Measurements from ENCODE around the gene CPTP.

CPTP gene

DNA sequence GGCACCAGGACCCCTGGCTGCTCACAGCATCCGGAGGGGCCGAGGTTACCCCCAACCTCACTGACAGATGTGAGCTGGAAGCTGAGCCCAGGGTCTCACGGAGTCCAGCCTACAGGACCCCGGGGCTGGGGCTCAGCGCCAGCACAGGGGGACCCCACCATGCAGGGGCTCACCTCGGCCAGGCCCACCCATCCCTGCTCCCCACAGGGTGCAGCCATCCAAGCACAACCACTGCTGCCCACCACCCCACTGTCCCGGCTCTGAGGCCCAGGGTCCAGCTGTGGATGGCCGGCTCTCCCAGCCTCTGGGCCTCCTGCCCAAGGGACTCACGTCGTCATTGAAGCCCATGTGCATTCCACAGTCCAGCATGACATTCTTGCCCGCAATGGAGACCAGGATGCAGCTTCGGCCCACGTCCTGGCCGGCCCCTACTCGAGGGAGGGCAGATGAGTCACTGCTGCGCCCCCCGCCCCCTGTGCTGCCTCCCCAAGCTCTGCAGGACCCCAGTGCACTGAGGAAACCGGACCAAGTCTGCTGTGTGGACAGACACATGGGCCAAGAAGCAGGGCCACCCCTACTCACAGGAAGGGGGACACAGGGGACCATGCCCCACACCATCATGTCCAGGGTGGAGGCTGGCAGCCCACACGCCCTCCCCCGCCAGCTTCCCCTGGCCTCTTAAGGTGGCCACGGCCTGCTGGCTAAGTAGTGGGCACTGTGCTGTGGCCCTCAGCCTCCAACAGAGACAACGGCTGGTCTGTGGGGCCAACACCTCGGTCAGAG is 3.7 kb upstream of the CPTP start:
- no peak for DNase-seq

DNA sequence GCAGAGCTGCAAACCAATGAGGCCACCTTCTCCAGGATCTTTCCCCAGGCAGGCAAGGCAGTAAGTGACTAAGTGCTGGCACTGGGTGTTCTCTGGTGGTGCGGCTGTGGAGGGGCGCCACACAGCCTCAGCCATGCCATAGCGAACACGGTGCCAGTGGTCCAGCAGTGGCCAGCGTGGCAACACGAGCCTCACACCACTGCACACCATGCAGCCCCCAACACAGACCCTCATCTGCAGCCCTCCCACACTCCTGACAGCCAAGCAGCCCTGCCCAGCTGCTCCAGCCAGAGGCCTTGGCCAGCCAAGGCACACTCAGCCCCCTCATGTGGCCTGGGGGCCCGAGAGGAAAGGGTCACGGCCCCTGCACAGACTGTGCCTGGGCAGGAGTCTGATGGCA is 3.1 kb upstream of the CPTP start:
- DNase-seq, result no peak

DNA sequence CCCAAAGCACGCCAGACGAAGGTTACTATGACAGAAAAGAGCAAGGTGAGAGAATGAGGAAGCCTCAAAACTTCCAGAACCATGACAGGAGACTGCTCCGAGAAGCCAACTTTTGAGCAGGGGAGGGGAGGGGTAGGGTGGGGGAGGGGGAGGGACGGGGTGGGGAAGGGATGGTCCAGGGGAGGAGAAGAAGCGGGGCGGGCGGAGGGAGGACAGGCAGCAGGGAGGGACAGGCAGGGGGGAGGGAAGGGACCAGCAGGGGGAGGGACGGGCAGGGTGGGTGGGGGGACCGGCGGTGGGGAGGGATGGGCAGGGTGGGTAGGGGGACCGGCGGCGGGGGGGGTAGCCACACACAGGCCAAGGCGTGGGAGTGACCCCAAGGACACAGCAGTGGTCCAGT is 2.2 kb upstream of the CPTP start:
- no peak for DNase-seq

DNA sequence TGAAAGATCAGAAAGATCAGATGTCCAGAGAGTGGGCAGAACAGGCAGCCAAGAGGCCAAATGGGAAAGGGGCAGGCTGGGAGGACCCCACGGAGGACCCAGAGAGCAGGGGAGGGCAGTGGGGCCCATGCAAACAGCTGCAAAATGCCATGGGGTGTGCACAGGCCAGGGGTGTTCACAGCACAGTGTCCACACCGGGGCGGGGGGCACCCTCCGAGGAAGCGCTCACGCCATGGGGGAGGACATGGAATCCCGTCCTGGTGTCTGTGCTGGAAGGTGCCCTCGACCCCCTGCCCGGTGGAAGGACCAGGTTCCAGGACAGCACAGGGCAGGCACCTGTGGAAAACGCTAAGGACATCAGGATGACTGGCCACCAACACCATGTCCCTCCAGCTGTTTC is 1.6 kb upstream of the CPTP start:
- DNase-seq, result no peak

DNA sequence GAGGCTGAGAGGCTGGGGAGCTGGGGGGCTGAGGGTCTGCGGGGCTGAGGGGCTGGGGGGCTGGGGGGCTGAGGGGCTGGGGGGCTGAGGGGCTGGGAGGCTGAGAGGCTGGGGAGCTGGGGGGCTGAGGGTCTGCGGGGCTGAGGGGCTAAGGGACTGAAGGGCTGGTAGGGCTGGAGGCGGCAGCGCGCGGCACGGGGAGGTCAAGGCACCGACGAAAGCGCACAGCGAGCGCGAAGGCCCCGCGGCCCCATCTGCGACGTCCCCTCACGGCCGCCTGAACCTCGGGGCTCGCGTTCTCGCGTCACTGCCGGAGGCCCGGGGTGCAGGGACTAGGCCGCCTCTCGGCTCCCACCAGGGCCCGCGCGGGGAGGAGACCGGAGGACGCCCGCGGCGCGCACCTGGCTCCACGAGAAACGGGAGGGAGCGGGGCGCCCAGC is 498 bp upstream of the CPTP start:
- no peak for DNase-seq

DNA sequence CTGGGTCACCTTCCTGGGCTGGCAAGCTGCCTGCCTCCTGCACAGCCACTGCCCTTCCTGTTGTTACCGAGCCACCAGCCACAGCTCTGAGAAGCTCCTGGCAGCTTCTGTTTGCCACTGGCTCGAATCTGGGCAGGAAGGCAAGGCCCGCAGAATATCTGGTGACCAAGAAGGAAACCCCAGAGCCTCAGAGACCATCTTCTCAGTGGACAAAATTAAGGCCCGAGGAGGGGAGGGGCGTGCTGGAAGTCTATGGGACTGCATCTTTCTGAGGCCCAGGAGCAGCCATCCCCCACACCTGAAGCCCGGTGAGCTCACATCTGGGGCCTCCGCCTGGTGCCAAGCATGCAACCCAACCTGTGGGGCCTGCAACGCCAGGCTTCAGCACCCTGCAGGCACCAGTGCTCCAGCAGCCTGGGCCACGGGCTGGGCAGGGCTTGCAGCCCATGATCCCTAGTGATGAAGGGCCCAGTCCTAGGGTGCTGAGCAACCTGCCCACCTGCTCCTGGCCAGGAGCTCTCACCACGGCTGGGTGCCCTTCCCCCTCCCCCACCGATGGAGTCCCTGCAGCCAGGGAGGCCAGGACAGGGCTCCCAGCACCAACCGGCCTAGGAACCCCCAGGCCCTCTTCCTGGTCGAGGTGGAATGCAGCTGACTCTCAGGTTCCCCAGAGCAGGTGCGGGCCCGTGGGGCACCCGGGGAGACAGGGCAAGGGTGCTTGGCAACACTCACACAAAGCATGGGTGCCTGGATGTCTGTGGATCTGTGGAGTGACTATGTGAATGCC is 879 bp downstream of the CPTP start:
- DNase-seq, result no peak

DNA sequence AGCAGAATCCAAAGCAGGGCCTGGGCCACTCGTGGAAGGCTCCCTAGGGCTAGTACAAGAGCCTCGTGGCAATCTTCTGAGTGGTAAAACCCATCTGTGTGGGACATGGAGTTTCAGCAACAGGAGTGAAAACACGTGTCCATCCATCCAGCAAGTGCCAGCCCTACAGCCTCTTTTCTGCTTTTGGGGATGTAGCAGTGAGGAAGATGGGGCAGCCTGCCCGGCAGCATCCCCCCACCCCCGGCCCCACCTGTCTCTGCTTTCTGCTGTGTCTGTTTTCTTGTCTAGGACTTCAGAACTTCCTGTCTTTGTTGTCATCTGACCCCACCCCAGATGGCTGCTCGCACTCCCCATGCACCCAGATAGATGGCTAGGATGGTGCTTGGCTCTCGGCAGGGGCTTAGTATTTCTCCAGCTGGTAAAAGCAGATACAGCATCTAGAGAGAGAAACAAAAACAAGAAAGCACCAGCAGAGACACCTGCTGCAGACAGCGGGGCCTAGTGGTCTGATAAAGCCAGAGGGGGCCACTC is 1.5 kb downstream of the CPTP start:
- DNase-seq, result no peak

DNA sequence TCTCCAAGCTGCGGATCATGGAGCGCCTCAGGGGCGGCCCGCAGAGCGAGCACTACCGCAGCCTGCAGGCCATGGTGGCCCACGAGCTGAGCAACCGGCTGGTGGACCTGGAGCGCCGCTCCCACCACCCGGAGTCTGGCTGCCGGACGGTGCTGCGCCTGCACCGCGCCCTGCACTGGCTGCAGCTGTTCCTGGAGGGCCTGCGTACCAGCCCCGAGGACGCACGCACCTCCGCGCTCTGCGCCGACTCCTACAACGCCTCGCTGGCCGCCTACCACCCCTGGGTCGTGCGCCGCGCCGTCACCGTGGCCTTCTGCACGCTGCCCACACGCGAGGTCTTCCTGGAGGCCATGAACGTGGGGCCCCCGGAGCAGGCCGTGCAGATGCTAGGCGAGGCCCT is 2.7 kb downstream of the CPTP start:
- DNase-seq, result no peak

DNA sequence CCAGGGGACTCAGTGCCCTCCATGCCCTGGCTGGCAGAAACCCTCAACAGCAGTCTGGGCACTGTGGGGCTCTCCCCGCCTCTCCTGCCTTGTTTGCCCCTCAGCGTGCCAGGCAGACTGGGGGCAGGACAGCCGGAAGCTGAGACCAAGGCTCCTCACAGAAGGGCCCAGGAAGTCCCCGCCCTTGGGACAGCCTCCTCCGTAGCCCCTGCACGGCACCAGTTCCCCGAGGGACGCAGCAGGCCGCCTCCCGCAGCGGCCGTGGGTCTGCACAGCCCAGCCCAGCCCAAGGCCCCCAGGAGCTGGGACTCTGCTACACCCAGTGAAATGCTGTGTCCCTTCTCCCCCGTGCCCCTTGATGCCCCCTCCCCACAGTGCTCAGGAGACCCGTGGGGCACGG is 3.7 kb downstream of the CPTP start:
- no peak for DNase-seq

DNA sequence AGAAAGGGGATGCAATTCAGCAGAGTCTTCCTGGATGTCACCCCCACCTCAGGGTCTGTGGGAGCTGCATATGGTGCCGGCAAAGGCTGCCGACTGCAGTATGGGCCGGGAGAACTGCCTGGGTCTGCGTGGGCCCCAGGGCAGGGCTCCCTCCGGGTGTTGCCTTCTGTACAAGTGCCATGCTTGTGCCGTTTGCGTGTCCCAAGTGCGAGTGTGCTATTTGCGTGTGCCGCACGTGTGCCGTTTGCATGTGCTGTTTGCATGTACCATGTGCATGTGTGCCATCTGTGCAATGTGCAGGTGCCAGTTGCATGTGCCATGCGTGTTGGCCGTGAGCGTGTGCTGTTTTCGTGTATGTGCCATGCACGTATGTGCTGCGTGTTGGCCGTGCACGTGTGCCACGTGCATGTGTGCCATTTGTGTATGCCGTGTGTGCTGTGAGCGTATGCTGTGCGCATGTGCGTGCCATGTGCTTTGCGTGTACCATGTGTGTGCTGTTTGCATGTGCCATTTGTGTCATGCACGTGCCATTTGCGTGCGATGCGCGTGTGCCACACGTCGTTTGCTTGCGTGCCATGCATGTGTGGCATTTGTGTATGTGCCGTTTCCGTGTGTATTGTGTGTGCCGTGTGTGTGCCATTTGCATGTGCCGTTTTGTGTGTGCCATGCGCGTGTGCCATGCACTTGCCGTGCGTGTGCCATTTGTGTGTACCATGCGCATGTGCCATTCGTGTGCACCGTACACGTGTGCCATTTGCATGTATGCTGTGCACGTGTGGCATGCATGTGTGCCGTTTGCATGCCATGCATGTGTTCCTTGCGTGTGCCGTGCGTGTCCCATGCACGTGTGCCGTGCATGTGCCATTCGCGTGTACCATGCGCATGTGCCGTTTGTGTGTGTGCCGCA is 5.0 kb downstream of the CPTP start:
- DNase-seq, result no peak

DNA sequence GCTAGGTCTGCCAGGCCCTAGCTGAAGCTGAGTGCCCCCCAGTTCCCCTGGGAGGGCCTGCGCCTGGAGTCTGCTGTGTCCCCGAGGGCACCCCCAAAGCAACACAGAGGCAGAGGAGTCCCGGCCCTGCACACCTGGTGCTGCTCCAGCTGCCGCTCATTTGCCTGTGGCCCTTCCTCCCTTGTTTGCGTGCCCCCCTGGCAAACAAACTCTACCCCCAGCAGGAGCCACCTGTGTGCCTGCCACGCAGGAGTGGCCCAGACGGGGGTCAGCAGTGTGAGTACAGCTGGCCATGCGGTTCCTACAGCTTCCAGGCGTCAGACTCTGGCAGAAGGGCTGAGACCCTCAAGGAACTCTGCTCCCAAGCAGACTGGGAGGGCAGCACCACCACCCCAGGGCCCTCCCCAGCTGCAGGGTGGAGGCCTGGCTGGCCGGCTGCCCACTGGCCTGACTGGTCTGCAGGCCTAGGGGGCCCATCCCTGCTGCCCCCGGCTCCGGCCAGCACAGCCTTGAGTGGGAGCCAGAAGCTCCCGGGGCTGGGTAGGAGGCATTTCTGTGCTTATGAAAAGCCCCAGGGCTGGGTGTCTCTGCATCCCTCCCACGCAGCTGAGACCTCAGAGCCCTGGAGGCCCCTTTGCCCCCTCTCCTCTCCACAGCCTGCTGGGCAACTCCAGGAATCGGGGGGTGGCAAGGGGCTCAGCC is 5.9 kb downstream of the CPTP start:
- no peak for DNase-seq

DNA sequence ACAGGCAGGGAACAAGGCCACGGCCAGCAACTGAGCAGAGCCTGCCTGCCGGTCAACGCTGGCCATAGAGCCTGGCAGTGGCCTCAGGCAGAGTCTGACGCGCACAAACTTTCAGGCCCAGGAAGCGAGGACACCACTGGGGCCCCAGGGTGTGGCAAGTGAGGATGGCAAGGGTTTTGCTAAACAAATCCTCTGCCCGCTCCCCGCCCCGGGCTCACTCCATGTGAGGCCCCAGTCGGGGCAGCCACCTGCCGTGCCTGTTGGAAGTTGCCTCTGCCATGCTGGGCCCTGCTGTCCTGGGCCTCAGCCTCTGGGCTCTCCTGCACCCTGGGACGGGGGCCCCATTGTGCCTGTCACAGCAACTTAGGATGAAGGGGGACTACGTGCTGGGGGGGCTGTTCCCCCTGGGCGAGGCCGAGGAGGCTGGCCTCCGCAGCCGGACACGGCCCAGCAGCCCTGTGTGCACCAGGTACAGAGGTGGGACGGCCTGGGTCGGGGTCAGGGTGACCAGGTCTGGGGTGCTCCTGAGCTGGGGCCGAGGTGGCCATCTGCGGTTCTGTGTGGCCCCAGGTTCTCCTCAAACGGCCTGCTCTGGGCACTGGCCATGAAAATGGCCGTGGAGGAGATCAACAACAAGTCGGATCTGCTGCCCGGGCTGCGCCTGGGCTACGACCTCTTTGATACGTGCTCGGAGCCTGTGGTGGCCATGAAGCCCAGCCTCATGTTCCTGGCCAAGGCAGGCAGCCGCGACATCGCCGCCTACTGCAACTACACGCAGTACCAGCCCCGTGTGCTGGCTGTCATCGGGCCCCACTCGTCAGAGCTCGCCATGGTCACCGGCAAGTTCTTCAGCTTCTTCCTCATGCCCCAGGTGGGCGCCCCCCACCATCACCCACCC is 6.7 kb downstream of the CPTP start, which contains the start of gene TAS1R3:
Gene TAS1R3, plus strand, starts transcription at position 213 of the 898 bp plus-strand sequence. Its CDS starts 66 bp downstream, at position 279.
- DNase-seq, result peak; percentile 90

DNA sequence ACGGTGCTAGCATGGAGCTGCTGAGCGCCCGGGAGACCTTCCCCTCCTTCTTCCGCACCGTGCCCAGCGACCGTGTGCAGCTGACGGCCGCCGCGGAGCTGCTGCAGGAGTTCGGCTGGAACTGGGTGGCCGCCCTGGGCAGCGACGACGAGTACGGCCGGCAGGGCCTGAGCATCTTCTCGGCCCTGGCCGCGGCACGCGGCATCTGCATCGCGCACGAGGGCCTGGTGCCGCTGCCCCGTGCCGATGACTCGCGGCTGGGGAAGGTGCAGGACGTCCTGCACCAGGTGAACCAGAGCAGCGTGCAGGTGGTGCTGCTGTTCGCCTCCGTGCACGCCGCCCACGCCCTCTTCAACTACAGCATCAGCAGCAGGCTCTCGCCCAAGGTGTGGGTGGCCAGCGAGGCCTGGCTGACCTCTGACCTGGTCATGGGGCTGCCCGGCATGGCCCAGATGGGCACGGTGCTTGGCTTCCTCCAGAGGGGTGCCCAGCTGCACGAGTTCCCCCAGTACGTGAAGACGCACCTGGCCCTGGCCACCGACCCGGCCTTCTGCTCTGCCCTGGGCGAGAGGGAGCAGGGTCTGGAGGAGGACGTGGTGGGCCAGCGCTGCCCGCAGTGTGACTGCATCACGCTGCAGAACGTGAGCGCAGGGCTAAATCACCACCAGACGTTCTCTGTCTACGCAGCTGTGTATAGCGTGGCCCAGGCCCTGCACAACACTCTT is 7.6 kb downstream of the CPTP start:
- peak; percentile 90 for DNase-seq

DNA sequence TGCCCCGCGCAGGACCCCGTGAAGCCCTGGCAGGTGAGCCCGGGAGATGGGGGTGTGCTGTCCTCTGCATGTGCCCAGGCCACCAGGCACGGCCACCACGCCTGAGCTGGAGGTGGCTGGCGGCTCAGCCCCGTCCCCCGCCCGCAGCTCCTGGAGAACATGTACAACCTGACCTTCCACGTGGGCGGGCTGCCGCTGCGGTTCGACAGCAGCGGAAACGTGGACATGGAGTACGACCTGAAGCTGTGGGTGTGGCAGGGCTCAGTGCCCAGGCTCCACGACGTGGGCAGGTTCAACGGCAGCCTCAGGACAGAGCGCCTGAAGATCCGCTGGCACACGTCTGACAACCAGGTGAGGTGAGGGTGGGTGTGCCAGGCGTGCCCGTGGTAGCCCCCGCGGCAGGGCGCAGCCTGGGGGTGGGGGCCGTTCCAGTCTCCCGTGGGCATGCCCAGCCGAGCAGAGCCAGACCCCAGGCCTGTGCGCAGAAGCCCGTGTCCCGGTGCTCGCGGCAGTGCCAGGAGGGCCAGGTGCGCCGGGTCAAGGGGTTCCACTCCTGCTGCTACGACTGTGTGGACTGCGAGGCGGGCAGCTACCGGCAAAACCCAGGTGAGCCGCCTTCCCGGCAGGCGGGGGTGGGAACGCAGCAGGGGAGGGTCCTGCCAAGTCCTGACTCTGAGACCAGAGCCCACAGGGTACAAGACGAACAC is 8.3 kb downstream of the CPTP start:
- no peak for DNase-seq

DNA sequence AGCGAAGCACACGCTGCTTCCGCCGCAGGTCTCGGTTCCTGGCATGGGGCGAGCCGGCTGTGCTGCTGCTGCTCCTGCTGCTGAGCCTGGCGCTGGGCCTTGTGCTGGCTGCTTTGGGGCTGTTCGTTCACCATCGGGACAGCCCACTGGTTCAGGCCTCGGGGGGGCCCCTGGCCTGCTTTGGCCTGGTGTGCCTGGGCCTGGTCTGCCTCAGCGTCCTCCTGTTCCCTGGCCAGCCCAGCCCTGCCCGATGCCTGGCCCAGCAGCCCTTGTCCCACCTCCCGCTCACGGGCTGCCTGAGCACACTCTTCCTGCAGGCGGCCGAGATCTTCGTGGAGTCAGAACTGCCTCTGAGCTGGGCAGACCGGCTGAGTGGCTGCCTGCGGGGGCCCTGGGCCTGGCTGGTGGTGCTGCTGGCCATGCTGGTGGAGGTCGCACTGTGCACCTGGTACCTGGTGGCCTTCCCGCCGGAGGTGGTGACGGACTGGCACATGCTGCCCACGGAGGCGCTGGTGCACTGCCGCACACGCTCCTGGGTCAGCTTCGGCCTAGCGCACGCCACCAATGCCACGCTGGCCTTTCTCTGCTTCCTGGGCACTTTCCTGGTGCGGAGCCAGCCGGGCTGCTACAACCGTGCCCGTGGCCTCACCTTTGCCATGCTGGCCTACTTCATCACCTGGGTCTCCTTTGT is 9.1 kb downstream of the CPTP start:
- DNase-seq, result no peak

DNA sequence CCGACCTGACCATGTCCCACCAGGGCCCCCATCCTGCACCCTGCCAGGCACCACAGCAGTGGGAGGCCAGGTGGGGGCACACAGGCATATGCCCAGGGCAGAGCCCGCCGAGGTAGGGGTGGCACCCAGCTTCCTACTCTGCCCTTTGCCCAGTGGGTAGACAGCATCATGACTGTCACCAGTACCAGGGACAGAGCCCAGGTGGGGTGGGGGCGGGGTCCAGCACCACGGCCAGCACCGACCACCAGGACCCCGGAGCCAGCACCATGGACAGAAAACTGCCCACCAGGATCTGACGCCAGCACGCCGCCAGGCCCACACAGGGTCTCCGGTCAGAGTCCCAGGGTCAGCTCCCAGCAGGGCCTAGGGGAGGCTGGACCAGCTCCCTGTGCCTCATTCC is 10.2 kb downstream of the CPTP start:
- no peak for DNase-seq

DNA sequence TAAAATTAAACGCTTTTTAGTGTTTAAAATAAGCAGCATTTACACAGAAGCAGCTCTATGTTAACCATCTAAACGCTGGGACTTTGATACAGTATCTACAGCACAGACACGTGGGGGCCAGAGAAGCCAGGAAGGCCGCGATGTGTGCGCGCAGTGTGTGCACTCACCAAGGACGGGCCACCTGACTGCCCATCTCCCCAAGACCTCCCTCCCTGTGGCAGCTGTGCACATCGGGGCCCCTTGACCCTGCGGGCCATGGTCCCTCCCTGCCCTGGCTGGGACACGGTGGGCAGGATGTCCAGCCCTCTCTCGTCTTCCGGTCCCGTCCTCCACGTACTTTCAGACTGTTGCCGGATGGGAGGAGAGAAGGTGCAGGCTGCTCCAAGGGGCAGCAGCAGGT is 10.7 kb downstream of the CPTP start:
- DNase-seq, result no peak

DNA sequence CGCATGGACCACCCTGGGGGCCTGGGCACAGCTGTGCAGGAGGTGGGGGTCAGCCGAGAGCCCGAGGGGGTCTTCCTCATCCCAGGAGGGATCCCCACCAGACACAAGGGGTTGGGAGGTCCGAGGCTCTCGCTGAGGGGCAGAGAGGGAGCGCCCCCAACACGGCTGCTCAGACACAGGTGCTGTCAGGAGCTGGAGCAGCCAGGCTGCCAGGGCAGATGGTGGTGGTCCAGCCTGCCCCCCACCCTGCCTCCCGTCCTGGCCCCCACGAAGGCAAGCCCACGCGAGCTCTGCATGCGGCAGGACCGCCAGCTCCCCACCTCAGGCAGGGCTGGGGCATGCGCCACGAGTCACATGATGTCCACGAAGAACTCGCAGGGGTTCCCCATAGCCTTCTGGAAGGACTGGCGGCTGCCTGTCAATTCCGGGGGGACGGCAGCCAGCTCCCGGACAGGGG is 11.2 kb downstream of the CPTP start:
- no peak for DNase-seq

DNA sequence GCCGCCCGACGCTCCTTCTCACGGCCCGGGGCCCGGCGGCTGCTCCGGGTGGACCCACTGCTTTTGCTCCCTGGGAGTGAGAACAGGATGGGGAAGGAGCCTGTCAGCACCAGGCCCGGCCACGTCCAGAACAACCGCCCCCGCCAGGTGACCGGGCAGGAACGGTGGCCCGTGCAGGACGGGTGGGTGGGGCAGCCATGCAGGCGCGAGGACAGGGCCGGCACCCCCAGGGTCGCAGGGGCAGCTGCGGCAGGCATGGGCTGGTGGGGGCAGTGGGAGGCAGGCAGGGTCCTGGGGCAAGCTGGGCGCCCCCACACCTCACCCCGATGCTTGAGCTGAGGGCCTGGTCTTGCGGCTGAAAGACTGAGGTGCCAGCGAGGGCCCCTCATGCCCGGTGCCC is 11.8 kb downstream of the CPTP start:
- no peak for DNase-seq
